GM21619 (cell line): Measurements from ENCODE around the gene ABHD8.
"Not testable (repeated sequence)": the region's sequence is repeated elsewhere in the genome, so short reads cannot be mapped to it uniquely, and the experiment has no call there.

Experiments used
- ATAC-seq: cut with Tn5 transposase; IDR thresholded peaks from one replicate; pipeline ENCODE4 v1.9.1; 2021; ENCODE audit not compliant: unreplicated experiment

The ABHD8 gene

GRCh38 chr19:17300992-17301619, 2.1 kb downstream of the ABHD8 start:
- no peak for ATAC-seq

DNA sequence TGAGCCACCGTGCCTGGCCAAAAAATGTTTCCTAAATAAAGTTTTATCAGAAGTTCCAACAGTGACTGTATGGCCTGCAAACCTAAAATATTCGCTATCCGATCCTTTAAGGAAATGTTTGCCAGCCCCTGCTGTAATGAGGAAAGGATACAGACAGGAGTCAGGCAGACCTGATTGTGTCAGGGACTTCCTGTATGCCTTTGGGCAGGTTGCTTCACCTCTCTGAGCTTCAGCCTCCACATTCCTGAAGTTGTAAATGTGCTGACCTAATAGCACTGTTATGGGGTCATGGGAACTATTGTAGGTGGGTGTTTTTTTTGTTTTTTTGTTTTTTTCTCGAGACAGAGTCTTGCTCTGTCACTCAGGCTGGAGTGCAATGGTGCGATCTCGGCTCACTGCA, 6.2 kb downstream of the ABHD8 start:
- no peak for ATAC-seq

GRCh38 chr19:17296273-17296672, 7.0 kb downstream of the ABHD8 start:
- no peak for ATAC-seq

DNA sequence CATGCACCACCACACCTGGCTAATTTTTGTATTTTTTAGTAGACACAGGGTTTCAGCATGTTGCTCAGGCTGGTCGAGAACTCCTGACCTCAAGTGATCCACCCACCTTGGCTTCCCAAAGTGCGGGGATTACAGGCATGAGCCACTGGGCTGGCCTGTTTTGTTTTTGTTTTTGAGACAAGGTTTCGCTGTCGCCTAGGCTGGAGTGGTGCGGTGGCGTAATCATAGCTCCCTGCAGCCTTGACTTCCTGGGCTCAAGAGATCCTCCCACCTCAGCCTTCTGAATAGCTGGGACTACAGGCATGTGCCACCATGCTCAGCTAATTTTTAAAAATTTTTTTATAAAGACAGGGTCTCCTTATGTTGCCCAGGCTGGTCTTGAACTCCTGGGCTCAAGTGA, 7.7 kb downstream of the ABHD8 start:
- ATAC-seq = not testable (repeated sequence)

- no peak for ATAC-seq
These were observed 9.0 kb downstream of the ABHD8 start for GRCh38 chr19:17294051-17294891.

DNA sequence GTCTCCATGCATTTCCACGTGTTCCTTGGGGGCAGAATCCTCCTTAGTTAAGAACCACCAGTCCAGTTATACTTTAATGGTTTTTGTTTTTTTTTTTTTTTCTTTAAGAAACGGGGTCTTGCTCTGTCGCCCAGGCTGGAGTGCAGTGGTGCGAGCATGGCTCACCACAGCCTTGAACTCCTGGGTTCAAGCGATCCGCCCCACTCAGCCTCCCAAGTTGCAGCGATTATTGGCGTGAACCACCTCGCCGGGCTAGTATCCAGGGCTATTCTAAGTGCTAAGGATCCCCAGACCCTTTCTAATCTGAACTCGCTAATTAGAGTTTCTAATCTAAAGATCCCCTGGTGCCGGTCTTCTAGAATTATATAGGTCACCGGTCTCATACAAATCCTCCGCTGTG, 9.6 kb downstream of the ABHD8 start:
- no peak for ATAC-seq

- peak; percentile 77 for ATAC-seq
These were observed 10.7 kb downstream of the ABHD8 start for GRCh38 chr19:17292301-17293074.

DNA sequence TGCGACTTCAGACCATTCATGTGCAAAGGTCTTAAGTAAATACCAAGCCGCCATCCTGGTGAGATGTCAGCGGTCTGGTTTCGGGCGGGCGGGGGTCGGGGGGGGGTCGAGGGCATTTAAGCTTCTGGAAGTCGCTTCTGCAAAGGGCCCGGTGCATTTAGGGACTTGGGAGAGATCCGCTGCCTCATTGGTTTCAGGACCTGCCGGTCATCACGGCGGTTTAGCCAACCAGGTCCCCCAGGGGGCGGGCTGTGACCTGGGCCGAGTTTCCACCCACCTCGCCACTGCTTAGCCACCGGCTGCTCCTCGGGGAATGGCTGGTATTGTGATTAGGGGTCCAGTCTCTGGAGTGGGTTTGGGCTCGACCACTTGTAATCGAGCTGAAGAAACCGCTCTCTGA, 13.7 kb downstream of the ABHD8 start:
- no peak for ATAC-seq

- ATAC-seq = no peak
These were observed 16.5 kb downstream of the ABHD8 start for GRCh38 chr19:17286752-17287151.

- ATAC-seq = no peak
These were observed 17.0 kb downstream of the ABHD8 start for GRCh38 chr19:17286263-17286662.

DNA sequence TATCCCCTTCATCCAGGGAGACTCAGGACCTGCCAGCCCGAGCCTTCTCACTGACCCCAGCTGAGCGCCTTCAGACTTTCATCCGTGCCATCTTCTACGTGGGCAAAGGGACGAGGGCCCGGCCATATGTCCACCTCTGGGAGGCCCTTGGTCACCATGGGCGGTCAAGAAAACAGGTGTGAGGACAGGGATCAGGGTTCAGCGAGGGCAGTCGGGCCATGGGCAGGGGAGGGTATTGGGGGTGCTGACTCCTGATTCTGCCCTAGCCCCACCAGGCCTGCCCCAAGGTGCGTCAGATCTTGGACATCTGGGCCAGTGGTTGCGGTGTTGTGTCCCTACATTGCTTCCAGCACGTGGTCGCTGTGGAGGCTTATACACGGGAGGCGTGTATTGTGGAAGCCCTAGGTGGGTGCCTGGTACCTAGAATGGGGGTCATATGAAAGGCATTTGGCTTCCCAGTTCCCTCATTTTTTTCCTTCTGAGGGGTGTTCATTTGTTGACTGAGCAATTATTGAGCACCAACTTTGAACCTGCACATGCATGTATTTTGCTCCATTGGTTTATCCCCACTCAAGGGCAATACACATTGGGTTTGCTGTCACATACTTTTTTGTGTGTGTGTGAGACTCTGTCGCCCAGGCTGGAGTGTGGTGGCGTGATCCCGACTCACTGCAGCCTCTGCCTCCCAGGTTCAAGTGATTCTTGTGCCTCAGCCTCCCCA, 17.6 kb downstream of the ABHD8 start:
- no peak for ATAC-seq

DNA sequence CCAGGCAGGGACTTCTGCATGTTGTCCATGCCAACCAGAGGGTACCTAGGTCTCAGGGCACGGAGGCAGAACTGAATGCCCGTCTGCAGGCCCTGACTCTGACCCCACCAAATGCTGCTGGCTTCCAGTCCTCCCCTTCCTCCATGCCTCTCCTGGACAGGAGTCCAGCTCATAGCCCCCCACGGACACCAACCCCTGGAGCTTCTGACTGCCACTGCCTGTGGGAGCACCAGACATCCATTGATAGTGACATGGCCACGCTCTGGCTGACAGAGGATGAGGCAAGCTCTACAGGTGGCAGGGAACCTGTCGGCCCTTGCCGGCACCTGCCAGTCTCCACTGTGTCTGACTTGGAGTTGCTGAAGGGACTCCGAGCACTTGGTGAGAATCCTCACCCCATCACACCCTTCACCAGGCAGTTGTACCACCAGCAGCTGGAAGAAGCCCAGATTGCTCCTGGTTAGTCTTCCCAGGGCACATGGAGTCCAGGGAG, 19.7 kb downstream of the ABHD8 start:
- ATAC-seq = no peak

GRCh38 chr19:17282488-17283125, 20.6 kb downstream of the ABHD8 start:
- peak; percentile 66 for ATAC-seq

- no peak for ATAC-seq
These were observed 21.6 kb downstream of the ABHD8 start, which contains the start of gene ANKLE1 for GRCh38 chr19:17281391-17282304. ANKLE1 (plus strand) TSS chr19:17281901; CDS start chr19:17281921, 20 bp downstream.

GRCh38 chr19:17279436-17279835, 23.8 kb downstream of the ABHD8 start:
- ATAC-seq = no peak

- no peak for ATAC-seq
These were observed 27.6 kb downstream of the ABHD8 start for GRCh38 chr19:17275441-17276175.

DNA sequence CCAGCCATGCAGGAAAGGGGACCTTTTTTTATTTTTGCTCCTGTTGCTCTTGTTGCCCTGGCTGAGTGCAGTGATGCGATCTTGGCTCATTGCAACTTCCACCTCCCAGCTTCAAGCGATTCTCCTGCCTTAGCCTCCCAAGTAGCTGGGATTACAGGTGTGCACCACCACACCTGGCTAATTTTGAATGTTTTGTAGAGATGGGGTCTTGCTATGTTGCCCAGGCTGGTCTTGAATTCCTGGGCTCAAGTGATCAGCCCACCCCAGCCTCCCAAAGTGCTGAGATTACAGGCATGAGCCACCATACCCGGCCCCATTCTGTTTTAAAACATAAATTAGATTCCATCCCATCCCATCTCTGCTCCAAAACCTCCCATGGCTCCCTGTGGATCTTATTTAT, 28.3 kb downstream of the ABHD8 start:
- not testable (repeated sequence) for ATAC-seq

- ATAC-seq = no peak
These were observed 34.5 kb downstream of the ABHD8 start for GRCh38 chr19:17268754-17269153.
